ENCODE measurements around the gene NFX1.

Gene NFX1

GRCh38 chr9:33290247-33291030 lies at the start of gene NFX1:
TSS of gene NFX1 (plus strand) at chr9:33290516. CDS start at chr9:33290573, 57 bp downstream.
- peak; percentile 99 for DNase-seq

GRCh38 chr9:33241298-33241697 lies 49.0 kb upstream of the NFX1 start:
- DNase-seq: no peak

- no peak for DNase-seq
Measured at GRCh38 chr9:33242609-33243134, 47.6 kb upstream of the NFX1 start.

- no peak for DNase-seq
Measured at GRCh38 chr9:33244137-33244784, 46.1 kb upstream of the NFX1 start.

GRCh38 chr9:33245341-33245740 lies 45.0 kb upstream of the NFX1 start:
- DNase-seq: no peak

GRCh38 chr9:33246269-33246860 lies 44.0 kb upstream of the NFX1 start:
- no peak for DNase-seq

GRCh38 chr9:33248606-33249005 lies 41.7 kb upstream of the NFX1 start:
- no peak for DNase-seq

GRCh38 chr9:33249087-33249658 lies 41.1 kb upstream of the NFX1 start:
- DNase-seq: no peak

- no peak for DNase-seq
Measured at GRCh38 chr9:33249983-33250382, 40.3 kb upstream of the NFX1 start.

- no peak for DNase-seq
Measured at GRCh38 chr9:33250458-33250995, 39.8 kb upstream of the NFX1 start.

- DNase-seq: no peak
Measured at GRCh38 chr9:33254211-33254610, 36.1 kb upstream of the NFX1 start.

- DNase-seq: no peak
Measured at GRCh38 chr9:33255014-33255413, 35.3 kb upstream of the NFX1 start.

GRCh38 chr9:33255471-33255870 lies 34.8 kb upstream of the NFX1 start:
- DNase-seq: no peak

- no peak for DNase-seq
Measured at GRCh38 chr9:33256236-33256635, 34.1 kb upstream of the NFX1 start.

GRCh38 chr9:33257276-33257675 lies 33.0 kb upstream of the NFX1 start:
- no peak for DNase-seq

GRCh38 chr9:33260372-33260771 lies 29.9 kb upstream of the NFX1 start:
- no peak for DNase-seq

- peak; percentile 60 for DNase-seq
Measured at GRCh38 chr9:33263131-33264002, 26.9 kb upstream of the NFX1 start.

GRCh38 chr9:33264003-33264472 lies 26.3 kb upstream of the NFX1 start:
- peak; percentile 54 for DNase-seq

GRCh38 chr9:33264473-33265177 lies 25.7 kb upstream of the NFX1 start, which contains the start of the genes BAG1 and CHMP5:
TSS of gene BAG1 (minus strand) at chr9:33264708.
TSS of gene CHMP5 (plus strand) at chr9:33265049. CDS start at chr9:33265079, 30 bp downstream.
- DNase-seq: peak; percentile 99

GRCh38 chr9:33265211-33265865 lies 25.0 kb upstream of the NFX1 start:
- no peak for DNase-seq
